Smooth muscle cell of trachea (primary cell): ENCODE measurements around the gene RGS7BP. TPM values are rescaled to one million over a fixed set of nuclear protein-coding genes. Genes with fewer than 3 reads are reported as not detected.

Source experiments
- total RNA-seq: library from RNA; depleted of rRNA; stranded (reverse); fragments of >200 nt; gene quantifications from 2 replicates; pipeline ENCODE4 v1.2.1, GENCODE V29; 2014

The RGS7BP gene
- total RNA-seq, result not detected in 2 replicates

DNA sequence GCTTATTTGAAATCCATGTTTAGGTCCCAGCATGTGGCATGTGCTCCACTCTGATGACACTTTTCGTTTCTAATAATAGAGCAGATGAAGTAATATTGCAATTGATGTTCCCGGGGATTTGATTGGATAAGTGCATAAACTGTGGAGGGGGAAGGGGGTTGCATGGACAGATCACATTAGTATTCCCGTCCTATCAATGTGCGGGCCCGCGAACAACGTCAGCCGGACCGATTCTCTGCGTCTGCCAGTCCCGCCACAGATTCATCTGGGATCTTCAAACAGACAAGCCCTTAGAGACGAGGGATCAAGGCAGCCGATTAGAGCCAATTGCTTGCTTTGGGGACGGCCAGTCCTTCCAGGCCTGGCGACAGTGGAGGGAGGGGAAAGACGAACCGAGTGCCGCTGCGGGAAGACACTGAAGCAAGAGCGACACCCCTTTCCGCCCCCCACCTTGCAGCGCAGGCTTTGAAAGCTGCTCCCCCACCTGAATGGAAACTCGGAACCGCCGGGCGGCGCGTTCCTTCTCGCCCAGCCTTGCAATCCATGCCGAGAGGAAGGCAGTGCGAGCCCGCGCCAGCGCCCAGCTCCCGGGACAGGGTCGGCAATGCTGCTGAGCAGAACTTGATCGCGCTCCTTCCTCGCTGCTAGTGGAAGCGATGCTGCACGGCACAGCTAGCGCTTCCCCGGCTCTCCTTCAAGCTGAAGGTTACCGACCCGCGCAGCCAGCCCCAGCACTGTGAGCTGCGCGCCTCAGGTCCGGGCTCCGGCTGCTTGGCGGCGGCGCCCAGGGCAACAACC is at the start of gene RGS7BP:
Gene RGS7BP (plus strand): TSS at position 247 of the 798 bp plus-strand sequence. CDS start 610 bp downstream, outside the sequence.

Other genes starting within 250 kb of the RGS7BP start
- gene SHISAL2B, start 184.5 kb downstream of the RGS7BP start, total RNA-seq, result not detected in 2 replicates